ENCODE data around the gene SPPL3.
"Not testable (repeated sequence)": the region's sequence is repeated elsewhere in the genome, so short reads cannot be mapped to it uniquely, and the experiment has no call there.

Gene SPPL3

GRCh38 chr12:120734210-120734609 is 169.9 kb downstream of the SPPL3 start:
- no peak for TF ChIP-seq FOXP2 (optimal IDR thresholded peaks at IDR 0.05; ENCODE audit: control extremely low read depth, extremely low read length, insufficient read depth)
- H3K36me3 ChIP-seq (ENCODE audit: insufficient read depth, low read length), result no peaks in the 10 kb centered on the region
- no peak overlapping the region for H3K27ac ChIP-seq
- H3K9me3 ChIP-seq (ENCODE audit: low read depth, low read length), result no peaks in the 10 kb centered on the region
- no peak for DNase-seq (ENCODE audit: low read depth, low spot score)
- H3K9ac ChIP-seq (ENCODE audit: insufficient read length), result no peak overlapping the region
- no peak overlapping the region for H3K4me3 ChIP-seq

- TF ChIP-seq POLR2AphosphoS5 (IDR thresholded peaks at IDR 0.05; ENCODE audit: borderline replicate concordance, low read depth, low read length) (no peak), EZH2 (IDR thresholded peaks at IDR 0.05) (no peak), FOXP2 (optimal IDR thresholded peaks at IDR 0.05; ENCODE audit: control extremely low read depth, extremely low read length, insufficient read depth) (no peak)
- no peak overlapping the region for H3K4me3 ChIP-seq
- no peaks in the 10 kb centered on the region for H3K9me3 ChIP-seq (ENCODE audit: low read depth, low read length)
- DNase-seq (ENCODE audit: low read depth, low spot score), result no peak
- no peak overlapping the region for H3K9ac ChIP-seq (ENCODE audit: insufficient read length)
- no peak overlapping the region for H3K27ac ChIP-seq
- no peaks in the 10 kb centered on the region for H3K36me3 ChIP-seq (ENCODE audit: insufficient read depth, low read length)
Measured at GRCh38 chr12:120733574-120733973, 170.6 kb downstream of the SPPL3 start.

GRCh38 chr12:120732198-120732597 is 172.0 kb downstream of the SPPL3 start:
- not testable (repeated sequence) for H3K9ac ChIP-seq (ENCODE audit: insufficient read length); H3K9me3 ChIP-seq (ENCODE audit: low read depth, low read length); H3K4me3 ChIP-seq; H3K36me3 ChIP-seq (ENCODE audit: insufficient read depth, low read length); DNase-seq (ENCODE audit: low read depth, low spot score); H3K27ac ChIP-seq

- Histone ChIP-seq H3K9ac (ENCODE audit: insufficient read length) (no peak overlapping the region), H3K36me3 (ENCODE audit: insufficient read depth, low read length) (peaks cover 18% of the 10 kb centered on the region), H3K27ac (no peak overlapping the region), H3K9me3 (ENCODE audit: low read depth, low read length) (no peaks in the 10 kb centered on the region), H3K4me3 (no peak overlapping the region)
- DNase-seq (ENCODE audit: low read depth, low spot score), result no peak
- TF ChIP-seq FOXP2 (optimal IDR thresholded peaks at IDR 0.05; ENCODE audit: control extremely low read depth, extremely low read length, insufficient read depth) (no peak), POLR2AphosphoS5 (IDR thresholded peaks at IDR 0.05; ENCODE audit: borderline replicate concordance, low read depth, low read length) (no peak), EZH2 (IDR thresholded peaks at IDR 0.05) (no peak)
Measured at GRCh38 chr12:120726961-120727360, 177.2 kb downstream of the SPPL3 start.

GRCh38 chr12:120726510-120726793 is 177.7 kb downstream of the SPPL3 start:
- no peak for DNase-seq (ENCODE audit: low read depth, low spot score)
- Histone ChIP-seq H3K9me3 (ENCODE audit: low read depth, low read length) (no peaks in the 10 kb centered on the region), H3K27ac (no peak overlapping the region), H3K4me3 (peak overlapping the region; percentile 75), H3K36me3 (ENCODE audit: insufficient read depth, low read length) (peaks cover 23% of the 10 kb centered on the region), H3K9ac (ENCODE audit: insufficient read length) (no peak overlapping the region)
- TF ChIP-seq FOXP2 (optimal IDR thresholded peaks at IDR 0.05; ENCODE audit: control extremely low read depth, extremely low read length, insufficient read depth) (no peak), EZH2 (IDR thresholded peaks at IDR 0.05) (no peak), POLR2AphosphoS5 (IDR thresholded peaks at IDR 0.05; ENCODE audit: borderline replicate concordance, low read depth, low read length) (no peak)

- Histone ChIP-seq H3K27ac (no peak within 1 kb of the TSS), H3K36me3 (ENCODE audit: insufficient read depth, low read length) (peaks cover 29% of the 10 kb centered on the region), H3K9ac (ENCODE audit: insufficient read length) (peak within 1 kb of the TSS; percentile 77), H3K9me3 (ENCODE audit: low read depth, low read length) (no peaks in the 10 kb centered on the region), H3K4me3 (peak within 1 kb of the TSS; percentile 75)
- DNase-seq (ENCODE audit: low read depth, low spot score), result no peak
- TF ChIP-seq FOXP2 (optimal IDR thresholded peaks at IDR 0.05; ENCODE audit: control extremely low read depth, extremely low read length, insufficient read depth) (no peak), POLR2AphosphoS5 (IDR thresholded peaks at IDR 0.05; ENCODE audit: borderline replicate concordance, low read depth, low read length) (peak; percentile 65; the same call in 1 of the 2 replicates)
Measured at GRCh38 chr12:120725659-120726509, 178.3 kb downstream of the SPPL3 start, which contains the start of gene ACADS. Gene ACADS (plus strand): TSS chr12:120725826. CDS start chr12:120725886, 60 bp downstream.

- Histone ChIP-seq H3K4me3 (peak overlapping the region; percentile 75), H3K27ac (no peak overlapping the region), H3K9me3 (ENCODE audit: low read depth, low read length) (no peaks in the 10 kb centered on the region), H3K9ac (ENCODE audit: insufficient read length) (peak overlapping the region; percentile 43), H3K36me3 (ENCODE audit: insufficient read depth, low read length) (peaks cover 36% of the 10 kb centered on the region)
- no peak for DNase-seq (ENCODE audit: low read depth, low spot score)
- TF ChIP-seq POLR2AphosphoS5 (IDR thresholded peaks at IDR 0.05; ENCODE audit: borderline replicate concordance, low read depth, low read length), result no peak
- TF ChIP-seq FOXP2 (optimal IDR thresholded peaks at IDR 0.05; ENCODE audit: control extremely low read depth, extremely low read length, insufficient read depth), result no peak
- TF ChIP-seq EZH2 (IDR thresholded peaks at IDR 0.05), result no peak
Measured at GRCh38 chr12:120725151-120725658, 179.0 kb downstream of the SPPL3 start.

GRCh38 chr12:120724720-120725119 is 179.4 kb downstream of the SPPL3 start:
- H3K36me3 ChIP-seq (ENCODE audit: insufficient read depth, low read length), result peaks cover 41% of the 10 kb centered on the region
- no peak overlapping the region for H3K9ac ChIP-seq (ENCODE audit: insufficient read length)
- DNase-seq (ENCODE audit: low read depth, low spot score), result no peak
- TF ChIP-seq POLR2AphosphoS5 (IDR thresholded peaks at IDR 0.05; ENCODE audit: borderline replicate concordance, low read depth, low read length) (no peak), EZH2 (IDR thresholded peaks at IDR 0.05) (no peak), FOXP2 (optimal IDR thresholded peaks at IDR 0.05; ENCODE audit: control extremely low read depth, extremely low read length, insufficient read depth) (no peak)
- H3K9me3 ChIP-seq (ENCODE audit: low read depth, low read length), result no peaks in the 10 kb centered on the region
- H3K4me3 ChIP-seq, result no peak overlapping the region; the same call in 1 of the 2 replicates
- H3K27ac ChIP-seq, result no peak overlapping the region

GRCh38 chr12:120722784-120723183 is 181.4 kb downstream of the SPPL3 start:
- TF ChIP-seq POLR2AphosphoS5 (IDR thresholded peaks at IDR 0.05; ENCODE audit: borderline replicate concordance, low read depth, low read length) (no peak), EZH2 (IDR thresholded peaks at IDR 0.05) (no peak), FOXP2 (optimal IDR thresholded peaks at IDR 0.05; ENCODE audit: control extremely low read depth, extremely low read length, insufficient read depth) (no peak)
- H3K36me3 ChIP-seq (ENCODE audit: insufficient read depth, low read length), result peaks cover 58% of the 10 kb centered on the region
- no peak overlapping the region for H3K9ac ChIP-seq (ENCODE audit: insufficient read length)
- no peak overlapping the region for H3K4me3 ChIP-seq
- no peak for DNase-seq (ENCODE audit: low read depth, low spot score)
- H3K9me3 ChIP-seq (ENCODE audit: low read depth, low read length), result no peaks in the 10 kb centered on the region
- H3K27ac ChIP-seq, result no peak overlapping the region

Data from SK-N-MC (cell line).